HepG2 (cell line): ENCODE measurements around the gene FMO1. TPM values are rescaled to one million over a fixed set of nuclear protein-coding genes. Genes with fewer than 3 reads are reported as not detected.

Experiments
- ATAC-seq: fragments of 200-7000 bp; cut with Tn5 transposase; 3 replicates; pipeline ENCODE4 v1.9.1; 2020; ENCODE audit warnings: mild to moderate bottlenecking, moderate library complexity
- BruUV-seq: library from RNA; stranded (reverse); fragments of 400-500 nt; replicated peaks from 2 replicates; lab custom pipeline; 2021; lab: Mats Ljungman, UMichigan
- CTCF ChIA-PET: fragments of 300-600 bp; formaldehyde crosslinking; extraction: SDS; loops from one replicate; lab custom pipeline; 2021; ENCODE audit warnings: low total read pairs, inconsistent platforms, low intra/inter-chr PET ratio; lab: Yijun Ruan, JAX
- POLR2A ChIA-PET: fragments of 350-600 bp; sonication (Branson Sonifier 250); formaldehyde crosslinking; loops from one replicate; lab custom pipeline; 2020; ENCODE audit warnings: antibody characterized with exemption, inconsistent platforms; lab: Yijun Ruan, JAX
- DNase-seq: peaks from one replicate; pipeline ENCODE4 v3.0.0-alpha.2; 2015; ENCODE audit warnings: low spot score
- FAIRE-seq: peaks from 3 replicates; lab custom pipeline; 2011; peaks lifted over from hg19 to GRCh38; lab: Jason Lieb, UNC
- H2AFZ ChIP-seq: one replicate; pipeline ENCODE4 v1.6.1; 2011; ENCODE audit warnings: low read length, inconsistent platforms
- H3K27ac ChIP-seq: fragments of 300-600 bp; 3 replicates; pipeline ENCODE4 v1.8.0; 2011; ENCODE audit warnings: mixed run types, mild to moderate bottlenecking, mixed read lengths, low read length, inconsistent platforms; ENCODE audit not compliant: insufficient read depth; ENCODE audit errors: extremely low read length
- H3K27me3 ChIP-seq, 2 experiments: fragments of 200-600 bp in 1 of 2; 2 replicates in 1 of 2; 3 replicates in 1 of 2; pipeline versions ENCODE4 v1.6.0 to v1.8.0; 2011; ENCODE audit warnings: low read length in 2 of 2, mild to moderate bottlenecking in 2 of 2, moderate library complexity in 2 of 2, inconsistent platforms in 1 of 2; ENCODE audit not compliant: insufficient read depth in 2 of 2, control insufficient read depth in 1 of 2
- H3K36me3 ChIP-seq, 2 experiments: fragments of 200-600 bp in 1 of 2; replicated peaks in 1 of 2; 2 replicates in 1 of 2; 3 replicates in 1 of 2; pipeline versions ENCODE4 v1.5.1 to v1.8.0; 2011; ENCODE audit warnings: low read length in 2 of 2, inconsistent platforms in 1 of 2; ENCODE audit not compliant: insufficient read depth in 2 of 2, control insufficient read depth in 1 of 2
- H3K4me1 ChIP-seq: 2 replicates; pipeline ENCODE4 v1.5.1; 2012; ENCODE audit warnings: low read length, inconsistent platforms; ENCODE audit not compliant: insufficient read depth
- H3K4me2 ChIP-seq: 2 replicates; pipeline ENCODE4 v1.6.0; 2011; ENCODE audit warnings: low read depth, low read length, inconsistent platforms
- H3K4me3 ChIP-seq, 3 experiments: fragments of 200-600 bp in 1 of 3; sonication (generic), shearing (Covaris generic) in 1 of 3; replicated peaks in 1 of 3; 2 replicates each; pipeline ENCODE4 v1.5.1; 2011 to 2016; ENCODE audit warnings: low read length in 3 of 3, inconsistent platforms in 2 of 3, low read depth in 2 of 3, mild to moderate bottlenecking in 2 of 3, control low read depth in 1 of 3, mixed read lengths in 1 of 3; ENCODE audit not compliant: insufficient read depth in 1 of 3
- H3K79me2 ChIP-seq: one replicate; pipeline ENCODE4 v1.6.1; 2011; ENCODE audit warnings: low read length, inconsistent platforms; ENCODE audit not compliant: insufficient read depth
- H3K9ac ChIP-seq: 2 replicates; pipeline ENCODE4 v1.6.0; 2011; ENCODE audit warnings: mild to moderate bottlenecking, low read depth, low read length, inconsistent platforms; ENCODE audit not compliant: insufficient read depth
- H3K9me3 ChIP-seq: 2 replicates; pipeline ENCODE4 v1.5.1; 2012; ENCODE audit warnings: mild to moderate bottlenecking, low read length
- H4K20me1 ChIP-seq: 2 replicates; pipeline ENCODE4 v1.6.0; 2011; ENCODE audit warnings: inconsistent platforms, mild to moderate bottlenecking, low read length, moderate library complexity; ENCODE audit not compliant: insufficient read depth
- ATF7-NPFF ChIP-seq: sonication (generic); formaldehyde crosslinking; IDR thresholded peaks from 2 replicates; pipeline ENCODE4 v1.8.1; 2023; ENCODE audit warnings: mild to moderate bottlenecking, low read depth, missing genetic modification reagents, moderate library complexity
- BHLHE40 ChIP-seq: IDR thresholded peaks from 2 replicates; pipeline ENCODE4 v1.6.1; 2011; ENCODE audit warnings: low read length, improper control_type of control experiment
- FOXJ3 ChIP-seq: sonication (generic); formaldehyde crosslinking; IDR thresholded peaks from 2 replicates; pipeline ENCODE4 v1.4.0; 2020; ENCODE audit warnings: missing genetic modification reagents, mild to moderate bottlenecking, borderline replicate concordance
- FOXK2 ChIP-seq: fragments of 450-650 bp; IDR thresholded peaks from 2 replicates; pipeline ENCODE4 v1.6.1; 2016
- MAX ChIP-seq: IDR thresholded peaks from 2 replicates; pipeline ENCODE4 v1.6.1; 2012; ENCODE audit warnings: inconsistent platforms
- NAIF1 ChIP-seq: sonication (generic); formaldehyde crosslinking; IDR thresholded peaks from 2 replicates; pipeline ENCODE4 v1.5.0; 2020; ENCODE audit warnings: mild to moderate bottlenecking, missing genetic modification reagents, borderline replicate concordance
- NR1H2 ChIP-seq: sonication (generic); formaldehyde crosslinking; IDR thresholded peaks from 2 replicates; pipeline ENCODE4 v1.8.1; 2022; ENCODE audit warnings: low read depth, missing genetic modification reagents, borderline replicate concordance
- RBFOX2 ChIP-seq: fragments of 200-400 bp; formaldehyde crosslinking; IDR thresholded peaks from 2 replicates; pipeline ENCODE4 v1.6.1; 2017; ENCODE audit warnings: low read depth, mild to moderate bottlenecking, low read length
- RFX1 ChIP-seq: fragments of 450-650 bp; IDR thresholded peaks from 2 replicates; pipeline ENCODE4 v1.6.1; 2017
- SNAPC5 ChIP-seq: sonication (generic); formaldehyde crosslinking; IDR thresholded peaks from 2 replicates; pipeline ENCODE4 v1.8.1; 2023; ENCODE audit warnings: mild to moderate bottlenecking, missing genetic modification reagents, borderline replicate concordance
- TARDBP ChIP-seq: sonication (generic); formaldehyde crosslinking; IDR thresholded peaks from 2 replicates; pipeline ENCODE4 v1.8.0; 2022; ENCODE audit warnings: mild to moderate bottlenecking, missing genetic modification reagents
- TCF12 ChIP-seq, 2 experiments: fragments of 450-650 bp in 1 of 2; sonication (generic) in 1 of 2; formaldehyde crosslinking in 1 of 2; IDR thresholded peaks; 2 replicates each; pipeline versions ENCODE4 v1.6.1 to v1.8.0; 2017 to 2022; ENCODE audit warnings: antibody characterized with exemption in 1 of 2, mild to moderate bottlenecking in 1 of 2, missing genetic modification reagents in 1 of 2, moderate library complexity in 1 of 2
- TEAD3 ChIP-seq: optimal IDR thresholded peaks from 2 replicates; pipeline ENCODE3; 2016; ENCODE audit warnings: borderline replicate concordance
- ZC3H13 ChIP-seq: sonication (generic); formaldehyde crosslinking; IDR thresholded peaks from 2 replicates; pipeline ENCODE4 v1.8.1; 2023; ENCODE audit warnings: mild to moderate bottlenecking, missing genetic modification reagents, moderate library complexity
- ZNF180 ChIP-seq: sonication (generic); formaldehyde crosslinking; IDR thresholded peaks from 2 replicates; pipeline ENCODE4 v1.4.0; 2020; ENCODE audit warnings: low read depth, missing genetic modification reagents, borderline replicate concordance
- ZNF235 ChIP-seq: sonication (generic); formaldehyde crosslinking; IDR thresholded peaks from 2 replicates; pipeline ENCODE4 v1.8.1; 2023; ENCODE audit warnings: mild to moderate bottlenecking, missing genetic modification reagents, borderline replicate concordance
- ZNF3 ChIP-seq: IDR thresholded peaks from 2 replicates; pipeline ENCODE4 v1.7.0; 2017; ENCODE audit warnings: inconsistent platforms
- ZNF33A ChIP-seq: sonication (generic); formaldehyde crosslinking; IDR thresholded peaks from 2 replicates; pipeline ENCODE4 v1.5.1; 2020; ENCODE audit warnings: missing genetic modification reagents, mild to moderate bottlenecking, moderate library complexity, borderline replicate concordance
- ZNF704 ChIP-seq: sonication (generic); formaldehyde crosslinking; IDR thresholded peaks from 2 replicates; pipeline ENCODE4 v1.8.1; 2023; ENCODE audit warnings: mild to moderate bottlenecking, inconsistent platforms, moderate library complexity, missing genetic modification reagents, borderline replicate concordance
- ZNF749 ChIP-seq: sonication (generic); formaldehyde crosslinking; IDR thresholded peaks from 2 replicates; pipeline ENCODE4 v1.8.0; 2022; ENCODE audit warnings: mild to moderate bottlenecking, missing genetic modification reagents, moderate library complexity, borderline replicate concordance
- ZSCAN12 ChIP-seq: sonication (generic); formaldehyde crosslinking; IDR thresholded peaks from 2 replicates; pipeline ENCODE4 v1.9.0; 2021; ENCODE audit warnings: mild to moderate bottlenecking, missing genetic modification reagents
- WGBS: methylation state at CpG from one replicate; pipeline ENCODE4 v1.1.6; 2017; ENCODE audit warnings: low lambda C conversion rate; 5-methylcytosine and 5-hydroxymethylcytosine counted together
- in situ Hi-C: cut with HindIII; loops from 2 replicates; pipeline ENCODE4 v1.10.0; 2017; ENCODE audit warnings: low pct_unique_long_range_greater_than_20kb; ENCODE audit not compliant: extremely low pct_ligation_motif_present
- intact Hi-C: fragments of 100-400 bp; cut with micrococcal nuclease; formaldehyde crosslinking; loops from one replicate; pipeline ENCODE4 v1.10.0; 2022; ENCODE audit not compliant: unreplicated experiment
- polyA plus RNA-seq, 8 experiments: library from polyadenylated mRNA; depleted of rRNA in 3 of 8; stranded (reverse) in 7 of 8; unstranded in 1 of 8; fragments of >200 nt; fragmentation: Illumina TruSeq in 4 of 8; extraction: Trizol in 4 of 8; gene quantifications; 2 replicates each; pipeline versions ENCODE4 v1.2.1 to v1.2.3, GENCODE V29; 2011 to 2016; ENCODE audit warnings: low read depth in 4 of 8, missing spikeins in 1 of 8, mixed read lengths in 1 of 8; ENCODE audit not compliant: insufficient read depth in 1 of 8
- total RNA-seq, 5 experiments: library from RNA; depleted of rRNA; stranded (reverse); fragments of >200 nt; fragmentation: Illumina TruSeq; extraction: Trizol; gene quantifications; 2 replicates each; pipeline ENCODE4 v1.2.3, GENCODE V29; 2016; ENCODE audit warnings: low read depth in 1 of 5

The FMO1 gene
- total and polyA plus RNA-seq, 2 of the 13 experiments (the other 11 are each of a cell fraction or from before 2014, with no cell fraction given), result not detected

- TF ChIP-seq ATF7-NPFF (CRISPR knock-in tag) (no peak), ZNF235 (CRISPR knock-in tag) (no peak), NR1H2 (CRISPR knock-in tag) (no peak), FOXJ3 (CRISPR knock-in tag) (no peak), TCF12 (IDR thresholded peaks at IDR 0.05) (no peak), TCF12 (CRISPR knock-in tag; IDR thresholded peaks at IDR 0.05) (no peak)
Measured at GRCh38 chr1:171258943-171259342, 10.6 kb downstream of the FMO1 start (continued).

GRCh38 chr1:171261336-171261735 is 13.0 kb downstream of the FMO1 start:
- no peak overlapping the region for H3K27ac ChIP-seq
- no TSS peak for BruUV-seq
- H3K27me3 ChIP-seq, result no peaks in the 10 kb centered on the region
- no peaks in the 10 kb centered on the region for H3K36me3 ChIP-seq
- H3K4me1 ChIP-seq, result no peaks in the 10 kb centered on the region
- no peak for FAIRE-seq
- no peaks in the 10 kb centered on the region for H4K20me1 ChIP-seq
- no peak overlapping the region for H3K9ac ChIP-seq
- ChIA-PET CTCF (no interaction called here), POLR2A (no interaction called here)
- WGBS, result 76% methylated on average over 4 of the region's 4 CpGs
- ATAC-seq, result no peak
- in situ Hi-C loops (no loop called here), intact Hi-C loops (no loop called here)
- H3K79me2 ChIP-seq, result no peaks in the 10 kb centered on the region
- no peak for DNase-seq
- H3K9me3 ChIP-seq, result no peaks in the 10 kb centered on the region
- no peak overlapping the region for H3K4me3 ChIP-seq
- H3K4me2 ChIP-seq, result no peak overlapping the region
- no peak overlapping the region for H2AFZ ChIP-seq
- TF ChIP-seq ZSCAN12, result no peak
- TF ChIP-seq ZNF180 (CRISPR knock-in tag), result no peak
- no peak for TF ChIP-seq SNAPC5 (CRISPR knock-in tag)
- no peak for TF ChIP-seq NAIF1 (CRISPR knock-in tag)
- TF ChIP-seq ZC3H13 (CRISPR knock-in tag), result no peak
- TF ChIP-seq MAX, result no peak
- TF ChIP-seq FOXK2, result no peak
- TF ChIP-seq ZNF749 (CRISPR knock-in tag), result no peak
- no peak for TF ChIP-seq RBFOX2
- TF ChIP-seq ZNF33A, result no peak
- TF ChIP-seq ZNF3 (CRISPR knock-in tag), result no peak
- TF ChIP-seq TARDBP (CRISPR knock-in tag), result no peak
- TF ChIP-seq TEAD3, result no peak
- no peak for TF ChIP-seq BHLHE40
- no peak for TF ChIP-seq RFX1
- TF ChIP-seq ZNF704, result no peak
